BLaER1 treated with 17β-estradiol and CSF1 and Interleukin-3, amounts not matched to agents 10 nM and 100 nM (cell line): ENCODE data around the gene SHISA4.
"Not testable (repeated sequence)": the region's sequence is repeated elsewhere in the genome, so short reads cannot be mapped to it uniquely, and the experiment has no call there.

ENCODE experiments used
- H3K27ac ChIP-seq, 11 experiments: shearing (Covaris generic); formaldehyde crosslinking; 2 replicates each; pipeline ENCODE4 v1.8.1; 2022
- H3K27me3 ChIP-seq, 11 experiments: shearing (Covaris generic); formaldehyde crosslinking; 2 replicates each; pipeline ENCODE4 v1.8.1; 2022
- H3K36me3 ChIP-seq, 11 experiments: shearing (Covaris generic); formaldehyde crosslinking; 2 replicates each; pipeline ENCODE4 v1.8.1; 2022
- H3K4me1 ChIP-seq, 10 experiments: shearing (Covaris generic); formaldehyde crosslinking; 2 replicates each; pipeline ENCODE4 v1.8.1; 2022
- H3K4me2 ChIP-seq, 11 experiments: shearing (Covaris generic); formaldehyde crosslinking; 2 replicates each; pipeline ENCODE4 v1.8.1; 2022
- H3K4me3 ChIP-seq, 10 experiments: shearing (Covaris generic); formaldehyde crosslinking; 2 replicates each; pipeline ENCODE4 v1.8.1; 2022
- H3K9ac ChIP-seq, 11 experiments: shearing (Covaris generic); formaldehyde crosslinking; 2 replicates each; pipeline ENCODE4 v1.8.1; 2022
- H3K9me3 ChIP-seq, 11 experiments: shearing (Covaris generic); formaldehyde crosslinking; replicated peaks in 1 of 11; 2 replicates each; pipeline ENCODE4 v1.8.1; 2022
- H4K20me1 ChIP-seq, 11 experiments: shearing (Covaris generic); formaldehyde crosslinking; 2 replicates each; pipeline ENCODE4 v1.8.1; 2022
- Cebpa-rat ChIP-seq, 11 experiments: shearing (Covaris generic); IDR thresholded peaks; 2 replicates each; pipeline ENCODE4 v1.8.1; 2022

The SHISA4 gene

DNA sequence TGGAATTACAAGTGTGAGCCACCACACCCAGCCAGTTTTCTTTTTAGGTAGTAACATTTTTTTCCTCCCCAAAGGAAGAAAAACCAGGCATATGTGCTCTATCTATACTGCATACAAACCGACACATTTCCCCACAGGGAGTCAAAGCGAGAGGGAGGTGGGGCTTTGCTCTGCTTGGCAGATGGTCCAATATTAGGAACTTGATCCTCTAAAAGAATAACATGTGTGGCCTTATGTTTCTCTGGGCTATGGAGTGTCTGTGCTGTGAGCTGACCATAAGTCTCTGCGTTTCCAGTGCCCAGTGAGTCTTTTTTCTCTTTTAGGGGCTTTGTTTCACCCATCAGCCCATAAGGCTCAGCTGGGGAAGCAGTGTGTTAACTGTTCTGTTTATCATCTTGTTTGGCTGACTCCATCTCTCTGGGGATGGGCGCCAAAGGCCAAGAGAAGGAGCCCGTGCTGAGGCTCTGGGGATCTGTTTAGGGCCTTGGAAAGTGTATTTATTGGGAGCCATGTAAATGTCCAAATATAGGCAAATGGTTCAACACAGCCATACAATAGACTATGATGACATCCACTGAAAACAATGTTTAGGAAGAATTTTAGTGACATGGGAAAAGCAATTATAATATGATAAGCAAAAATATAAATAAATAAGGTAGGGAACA, 37.4 kb downstream of the SHISA4 start:
- no peak overlapping the region for H3K4me2 ChIP-seq
- H3K4me3 ChIP-seq = no peak overlapping the region
- no peaks in the 10 kb centered on the region for H3K27me3 ChIP-seq
- H3K9ac ChIP-seq = no peak overlapping the region
- no peak overlapping the region for H3K27ac ChIP-seq
- no peak for TF ChIP-seq Cebpa-rat (IDR thresholded peaks at IDR 0.05)
- no peaks in the 10 kb centered on the region for H4K20me1 ChIP-seq
- peaks cover 0 to 24% (median 6%) of the 10 kb centered on the region in 11 experiments; a peak in 11 of 22 replicates for H3K9me3 ChIP-seq
- no peaks in the 10 kb centered on the region for H3K36me3 ChIP-seq
- H3K4me1 ChIP-seq = no peaks in the 10 kb centered on the region

DNA sequence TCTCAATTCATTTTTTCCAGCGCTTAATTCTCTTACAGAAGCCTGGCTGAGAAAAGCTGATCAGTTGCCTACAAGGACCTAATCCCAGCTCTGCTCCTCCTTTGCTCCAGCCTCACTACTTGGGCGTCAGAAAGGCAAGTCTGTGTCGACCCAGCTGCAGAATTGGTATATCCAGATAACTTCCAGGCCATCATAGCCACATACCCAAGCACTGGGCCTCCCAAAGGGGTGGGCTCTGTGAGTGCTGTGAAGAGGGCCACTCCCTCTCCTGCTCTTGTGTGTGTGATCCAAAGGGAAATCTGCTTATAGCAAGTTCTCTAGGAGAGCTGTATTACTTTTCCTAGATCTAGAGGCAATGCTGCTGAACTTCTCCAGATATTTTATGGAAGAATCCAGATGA, 39.6 kb downstream of the SHISA4 start:
- no peak overlapping the region for H3K4me3 ChIP-seq
- no peaks in the 10 kb centered on the region for H3K27me3 ChIP-seq
- peaks cover 0 to 6% (median 0%) of the 10 kb centered on the region in 11 experiments; a peak in 3 of 22 replicates for H3K9me3 ChIP-seq
- no peaks in the 10 kb centered on the region for H3K4me1 ChIP-seq
- H4K20me1 ChIP-seq = no peaks in the 10 kb centered on the region
- TF ChIP-seq Cebpa-rat (IDR thresholded peaks at IDR 0.05) = no peak
- no peak overlapping the region for H3K4me2 ChIP-seq
- H3K27ac ChIP-seq = no peak overlapping the region
- H3K36me3 ChIP-seq = no peaks in the 10 kb centered on the region
- no peak overlapping the region for H3K9ac ChIP-seq

DNA sequence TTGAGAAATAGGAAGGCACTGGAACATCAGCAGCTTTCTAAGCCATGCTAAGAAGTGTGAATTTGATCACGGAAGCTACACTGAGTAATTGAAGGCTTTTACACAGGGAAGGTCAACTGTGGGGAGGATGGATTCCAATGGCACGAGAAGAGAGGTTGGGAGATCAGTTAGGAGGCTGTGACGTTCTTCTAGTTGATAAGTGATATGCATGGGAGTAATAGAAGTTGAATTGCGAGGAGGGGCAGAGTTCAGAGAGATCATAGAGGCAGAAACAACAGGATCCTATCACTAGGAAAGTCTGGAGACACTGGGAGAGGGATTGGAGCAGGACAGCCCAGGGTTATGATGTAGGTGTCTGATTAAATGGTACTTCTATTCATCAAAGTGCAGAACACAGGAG, 41.4 kb downstream of the SHISA4 start:
- TF ChIP-seq Cebpa-rat (IDR thresholded peaks at IDR 0.05) = no peak
- H3K9me3 ChIP-seq = no peaks in the 10 kb centered on the region
- no peak overlapping the region for H3K9ac ChIP-seq
- H4K20me1 ChIP-seq = no peaks in the 10 kb centered on the region
- no peak overlapping the region for H3K27ac ChIP-seq
- no peak overlapping the region for H3K4me3 ChIP-seq
- H3K4me2 ChIP-seq = no peak overlapping the region
- peaks cover 0 to 11% (median 7%) of the 10 kb centered on the region in 10 experiments; a peak in 12 of 20 replicates for H3K4me1 ChIP-seq
- no peaks in the 10 kb centered on the region for H3K27me3 ChIP-seq
- H3K36me3 ChIP-seq = no peaks in the 10 kb centered on the region

DNA sequence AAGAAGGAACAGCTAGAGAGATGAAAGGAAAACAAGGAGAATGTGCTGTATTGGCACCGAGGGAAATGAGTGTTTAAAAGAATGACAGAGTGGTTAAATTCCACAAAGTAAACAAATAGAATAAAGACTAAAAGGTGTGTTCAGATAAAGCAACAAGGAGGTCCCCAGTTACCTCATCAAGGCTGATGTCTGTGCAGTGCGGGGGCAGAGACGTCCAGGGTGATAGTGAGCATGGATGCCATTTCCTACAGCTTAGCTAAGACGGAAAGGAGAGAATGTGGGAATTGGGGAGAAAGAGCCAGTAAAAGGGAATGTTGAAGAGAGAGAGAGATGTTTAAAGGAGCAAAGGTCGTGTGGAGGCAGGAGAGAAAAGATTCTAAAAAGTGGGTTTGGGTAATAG, 42.1 kb downstream of the SHISA4 start:
- H3K9me3 ChIP-seq = no peaks in the 10 kb centered on the region
- H3K4me3 ChIP-seq = no peak overlapping the region
- TF ChIP-seq Cebpa-rat (IDR thresholded peaks at IDR 0.05) = no peak
- H3K27me3 ChIP-seq = no peaks in the 10 kb centered on the region
- no peaks in the 10 kb centered on the region for H3K36me3 ChIP-seq
- H3K27ac ChIP-seq = no peak overlapping the region
- peaks cover 0 to 11% (median 7%) of the 10 kb centered on the region in 10 experiments; a peak in 12 of 20 replicates for H3K4me1 ChIP-seq
- H3K9ac ChIP-seq = no peak overlapping the region
- no peaks in the 10 kb centered on the region for H4K20me1 ChIP-seq
- no peak overlapping the region for H3K4me2 ChIP-seq

DNA sequence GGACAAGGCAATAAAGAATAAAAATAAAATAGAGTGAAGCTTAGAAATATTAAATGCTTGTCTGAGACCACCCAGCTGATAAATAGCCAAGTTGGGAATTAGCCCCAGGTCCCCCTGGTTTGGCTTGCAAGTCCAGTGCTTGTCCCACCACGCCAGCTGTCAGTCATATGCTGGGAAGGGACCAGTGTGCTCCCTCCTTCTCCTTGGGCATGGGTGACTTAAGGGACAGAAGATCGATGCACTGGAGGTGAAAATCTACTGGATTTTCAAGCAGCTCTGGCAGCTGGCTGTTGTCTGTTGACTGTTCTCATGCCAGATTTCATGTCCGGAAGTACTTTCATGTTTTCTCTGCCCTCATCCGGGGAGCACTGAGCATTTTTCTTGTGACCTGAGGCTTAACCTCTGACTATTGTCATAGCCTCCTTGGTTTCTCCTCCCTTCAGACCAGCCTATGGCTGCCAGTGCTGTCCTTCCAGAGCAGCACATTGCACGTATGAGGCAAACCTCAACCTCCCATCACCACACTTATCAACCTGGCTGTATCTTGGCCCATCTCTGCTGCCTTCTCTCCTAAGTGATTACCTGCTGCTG, 45.2 kb downstream of the SHISA4 start:
- no peak overlapping the region for H3K27ac ChIP-seq
- no peak for TF ChIP-seq Cebpa-rat (IDR thresholded peaks at IDR 0.05)
- H4K20me1 ChIP-seq = no peaks in the 10 kb centered on the region
- no peaks in the 10 kb centered on the region for H3K36me3 ChIP-seq
- H3K9ac ChIP-seq = no peak overlapping the region
- H3K4me3 ChIP-seq = no peak overlapping the region
- peak overlapping the region in 8 of 11 experiments; percentile 19 to 53 (median 36); a peak in 13 of 22 replicates for H3K4me2 ChIP-seq
- H3K4me1 ChIP-seq = peaks cover 6 to 20% (median 9%) of the 10 kb centered on the region in 10 experiments; a peak in 16 of 20 replicates
- H3K27me3 ChIP-seq = no peaks in the 10 kb centered on the region
- H3K9me3 ChIP-seq = no peaks in the 10 kb centered on the region

DNA sequence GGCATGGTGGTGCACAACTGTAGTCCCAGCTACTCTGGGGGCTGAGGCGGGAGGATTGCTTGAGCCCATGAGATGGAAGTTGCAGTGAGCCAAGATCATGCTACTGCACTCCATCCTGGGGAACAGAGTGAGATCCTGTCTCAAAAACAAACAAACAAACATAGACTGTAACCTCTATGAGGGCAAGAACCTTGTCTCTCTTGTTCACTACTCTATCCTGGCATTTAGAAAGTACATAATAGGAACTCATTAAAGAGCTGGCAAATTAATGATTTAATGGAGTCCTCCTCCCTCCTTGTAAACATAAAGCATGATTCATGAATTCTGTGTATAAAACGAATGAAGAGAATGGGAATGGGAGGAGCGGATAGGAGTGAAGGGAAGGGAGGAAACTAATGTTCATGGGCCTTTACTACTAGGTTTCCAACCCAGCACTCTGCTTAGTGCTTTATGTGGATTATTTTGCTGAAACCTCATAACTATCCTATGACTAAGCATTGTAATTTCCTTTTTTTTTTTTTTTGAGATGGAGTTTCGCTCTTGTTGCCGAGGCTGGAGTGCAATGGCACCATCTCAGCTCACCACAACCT, 49.0 kb downstream of the SHISA4 start:
- H3K4me2 ChIP-seq = peak overlapping the region in 4 of 11 experiments; percentile 38 to 52 (median 41); a peak in 8 of 22 replicates

DNA sequence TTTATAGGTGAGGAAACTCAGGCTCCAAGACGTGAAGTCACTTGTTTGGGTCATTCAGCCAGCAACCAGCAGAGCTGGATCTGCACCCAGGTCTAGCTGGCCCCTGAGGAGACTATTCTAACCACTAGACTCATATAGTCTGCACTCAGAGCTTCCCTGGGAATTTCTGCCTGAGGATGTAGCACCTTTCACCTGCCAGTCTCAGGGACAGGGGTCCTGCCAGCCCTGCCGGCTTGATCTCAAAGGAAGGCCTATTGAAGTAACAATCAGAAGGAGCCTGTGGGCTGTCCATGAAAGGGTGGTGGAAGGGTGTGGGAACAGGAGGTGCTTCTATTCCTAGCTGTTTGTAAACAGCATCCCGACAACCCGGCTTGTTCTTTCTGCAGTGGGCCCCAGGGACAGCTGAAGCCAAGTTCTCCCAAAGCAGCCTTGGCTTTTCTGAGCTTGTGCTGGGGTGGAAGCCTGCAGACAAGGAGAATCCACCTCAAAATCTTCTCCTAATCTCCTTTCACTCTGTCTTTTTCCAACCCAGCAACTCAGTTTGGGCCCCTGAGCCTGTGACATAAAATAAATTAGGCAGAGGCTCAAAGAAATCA, 49.8 kb downstream of the SHISA4 start:
- H3K27ac ChIP-seq = no peak overlapping the region
- H3K4me1 ChIP-seq = peaks cover 6 to 20% (median 9%) of the 10 kb centered on the region in 10 experiments; a peak in 16 of 20 replicates
- H3K4me3 ChIP-seq = no peak overlapping the region
- no peak for TF ChIP-seq Cebpa-rat (IDR thresholded peaks at IDR 0.05)
- no peaks in the 10 kb centered on the region for H4K20me1 ChIP-seq
- no peaks in the 10 kb centered on the region for H3K36me3 ChIP-seq
- peaks cover 0 to 4% (median under 1%) of the 10 kb centered on the region in 11 experiments; a peak in 4 of 22 replicates for H3K27me3 ChIP-seq
- peak overlapping the region in 4 of 11 experiments; percentile 38 to 52 (median 41); a peak in 5 of 22 replicates for H3K4me2 ChIP-seq
- H3K9ac ChIP-seq = no peak overlapping the region
- H3K9me3 ChIP-seq = no peaks in the 10 kb centered on the region

More for the DNA sequence above, 49.0 kb downstream of the SHISA4 start:
- no peak for TF ChIP-seq Cebpa-rat (IDR thresholded peaks at IDR 0.05)
- peak overlapping the region in 1 of 11 experiments; percentile 15; a peak in 1 of 22 replicates for H3K27ac ChIP-seq
- no peak overlapping the region for H3K4me3 ChIP-seq
- H3K4me1 ChIP-seq = peaks cover 6 to 20% (median 9%) of the 10 kb centered on the region in 10 experiments; a peak in 16 of 20 replicates
- no peak overlapping the region for H3K9ac ChIP-seq
- no peaks in the 10 kb centered on the region for H3K36me3 ChIP-seq
- H4K20me1 ChIP-seq = no peaks in the 10 kb centered on the region
- no peaks in the 10 kb centered on the region for H3K9me3 ChIP-seq
- H3K27me3 ChIP-seq = no peaks in the 10 kb centered on the region

DNA sequence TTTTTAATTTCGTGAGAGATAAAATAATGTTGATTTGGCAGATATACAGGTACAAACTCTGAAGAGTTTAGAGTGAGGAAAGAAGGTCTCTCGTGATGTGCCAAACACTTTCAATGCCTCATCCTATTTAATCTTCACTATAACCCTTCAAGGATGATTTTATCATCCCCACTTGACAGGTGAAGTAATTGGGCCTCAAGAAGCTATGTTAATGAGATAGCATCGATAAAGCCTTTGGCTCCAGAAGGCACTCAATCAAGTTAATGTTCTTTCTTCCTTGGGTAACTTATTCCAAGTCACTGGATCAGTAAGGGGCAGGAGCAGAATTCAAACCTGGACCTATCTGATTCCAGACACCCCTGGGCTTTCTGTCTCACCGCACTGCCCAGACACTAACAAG, 50.5 kb downstream of the SHISA4 start:
- H4K20me1 ChIP-seq = no peaks in the 10 kb centered on the region
- H3K4me1 ChIP-seq = peaks cover 2 to 16% (median 5%) of the 10 kb centered on the region in 10 experiments; a peak in 16 of 20 replicates
- no peak overlapping the region for H3K4me3 ChIP-seq
- H3K4me2 ChIP-seq = no peak overlapping the region
- H3K9ac ChIP-seq = no peak overlapping the region
- no peaks in the 10 kb centered on the region for H3K9me3 ChIP-seq
- H3K27me3 ChIP-seq = peaks cover 0 to 10% (median 6%) of the 10 kb centered on the region in 11 experiments; a peak in 18 of 22 replicates
- TF ChIP-seq Cebpa-rat (IDR thresholded peaks at IDR 0.05) = no peak
- no peaks in the 10 kb centered on the region for H3K36me3 ChIP-seq
- no peak overlapping the region for H3K27ac ChIP-seq

DNA sequence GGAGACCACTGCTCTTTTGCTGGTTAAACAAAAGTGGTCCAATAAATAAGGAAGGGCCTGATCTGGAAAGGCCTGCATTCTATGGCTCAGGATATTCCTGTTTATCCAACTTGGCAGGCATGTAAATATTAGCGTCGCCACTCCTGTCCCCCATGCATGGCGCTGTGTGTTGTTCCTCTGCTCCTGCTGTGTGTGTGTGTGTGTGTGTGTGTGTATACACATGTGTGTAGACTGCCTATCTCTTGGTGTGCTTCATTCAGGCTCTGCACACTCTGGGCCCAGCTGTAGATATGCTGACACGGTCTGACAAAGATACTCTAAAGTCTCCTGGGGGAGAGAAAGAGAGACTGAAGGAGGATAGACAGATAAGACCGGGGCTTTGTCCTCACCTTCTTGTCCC, 50.9 kb downstream of the SHISA4 start:
- H3K9ac ChIP-seq = no peak overlapping the region
- H3K4me2 ChIP-seq = no peak overlapping the region
- H3K27me3 ChIP-seq = peaks cover under 1 to 14% (median 11%) of the 10 kb centered on the region in 11 experiments; a peak in 21 of 22 replicates
- no peak overlapping the region for H3K4me3 ChIP-seq
- TF ChIP-seq Cebpa-rat (IDR thresholded peaks at IDR 0.05) = no peak
- peaks cover 0 to 15% (median under 1%) of the 10 kb centered on the region in 10 experiments; a peak in 7 of 20 replicates for H3K4me1 ChIP-seq
- H3K9me3 ChIP-seq = no peaks in the 10 kb centered on the region
- H3K27ac ChIP-seq = no peak overlapping the region
- no peaks in the 10 kb centered on the region for H3K36me3 ChIP-seq
- H4K20me1 ChIP-seq = no peaks in the 10 kb centered on the region

DNA sequence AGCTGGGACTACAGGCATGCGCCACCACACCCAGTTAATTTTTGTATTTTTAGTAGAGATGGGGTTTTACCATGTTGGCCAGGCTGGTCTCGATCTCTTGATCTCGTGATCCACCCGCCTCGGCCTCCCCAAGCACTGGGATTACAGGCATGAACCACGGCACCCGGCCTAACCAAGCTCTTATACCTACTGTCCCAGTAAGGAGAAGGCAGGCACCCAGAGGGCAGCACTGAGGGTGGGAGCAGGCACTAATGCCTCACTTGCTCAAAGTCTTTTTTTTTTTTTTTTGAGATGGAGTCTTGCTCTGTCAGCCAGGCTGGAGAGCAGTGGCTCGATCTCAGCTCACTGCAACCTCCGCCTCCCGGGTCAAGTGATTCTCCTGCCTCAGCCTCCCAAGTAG, 51.6 kb downstream of the SHISA4 start:
- not testable (repeated sequence) for H3K27ac ChIP-seq, H3K4me3 ChIP-seq, H3K4me2 ChIP-seq, H3K9ac ChIP-seq, H4K20me1 ChIP-seq, H3K9me3 ChIP-seq, H3K36me3 ChIP-seq
- Histone ChIP-seq H3K4me1 (peaks cover 0 to 15% (median 4%) of the 10 kb centered on the region in 10 experiments; a peak in 9 of 20 replicates), H3K27me3 (peaks cover 8 to 22% (median 18%) of the 10 kb centered on the region in 11 experiments)
